ENCODE results near the gene PCDH9.

The PCDH9 gene

GRCh38 chr13:67134417-67135129 lies 95.6 kb downstream of the PCDH9 start:
- TF ChIP-seq CTCF (IDR thresholded peaks at IDR 0.05; ENCODE audit: insufficient read depth, low read length, missing control alignments) = no peak
- POLR2A ChIA-PET = no interaction called here
- CTCF ChIA-PET = no interaction called here
- no peak for DNase-seq (ENCODE audit: low read depth, low spot score)
- peak overlapping the region; percentile 25 for H3K4me3 ChIP-seq (ENCODE audit: low read depth, low read length)

DNA sequence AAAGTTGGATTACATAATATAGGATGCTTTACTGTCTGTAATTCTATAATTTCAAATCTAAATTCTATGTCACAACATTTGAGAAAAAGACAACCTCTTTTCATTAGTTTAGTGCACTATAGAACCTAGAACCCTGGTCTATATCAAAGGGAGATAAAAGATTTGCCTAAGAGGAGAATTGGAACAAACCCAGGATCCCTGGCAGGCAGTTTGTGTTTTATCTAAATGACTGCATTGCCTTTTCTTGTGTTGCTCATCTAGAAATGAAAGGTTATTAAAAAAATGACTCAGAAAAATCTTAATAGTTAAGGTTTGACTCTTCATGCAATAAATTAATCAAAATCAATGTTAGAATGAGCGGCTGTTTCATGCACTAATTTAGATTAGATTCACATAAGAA lies 96.7 kb downstream of the PCDH9 start:
- POLR2A ChIA-PET = no interaction called here
- TF ChIP-seq CTCF (IDR thresholded peaks at IDR 0.05; ENCODE audit: insufficient read depth, low read length, missing control alignments) = no peak
- DNase-seq (ENCODE audit: low read depth, low spot score) = no peak
- no peak overlapping the region for H3K4me3 ChIP-seq (ENCODE audit: low read depth, low read length)
- CTCF ChIA-PET = no interaction called here

- no peak for TF ChIP-seq CTCF (IDR thresholded peaks at IDR 0.05; ENCODE audit: insufficient read depth, low read length, missing control alignments)
- ChIA-PET CTCF (no interaction called here), POLR2A (no interaction called here)
- no peak overlapping the region for H3K4me3 ChIP-seq (ENCODE audit: low read depth, low read length)
- no peak for DNase-seq (ENCODE audit: low read depth, low spot score)
These were observed 98.7 kb downstream of the PCDH9 start for GRCh38 chr13:67131393-67131792.

DNA sequence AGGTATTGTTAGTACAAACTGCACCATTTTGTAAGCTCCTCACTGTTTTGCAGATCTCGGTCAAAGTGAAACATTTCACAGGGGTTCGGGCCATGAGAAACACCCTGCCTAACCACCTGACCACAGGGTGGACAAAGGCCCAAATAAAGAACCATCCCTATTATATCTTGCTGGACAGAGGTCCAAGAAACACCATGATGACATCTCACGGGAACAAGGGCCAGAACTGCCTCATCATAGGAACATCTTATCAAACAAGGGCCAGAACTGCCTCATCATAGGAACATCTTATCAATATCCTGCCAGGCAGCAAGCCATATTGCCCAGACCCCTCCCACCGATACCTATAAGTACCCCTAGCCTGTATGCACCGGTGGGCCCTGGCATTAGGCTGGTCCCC lies 99.7 kb downstream of the PCDH9 start:
- POLR2A ChIA-PET = no interaction called here
- no peak for DNase-seq (ENCODE audit: low read depth, low spot score)
- CTCF ChIA-PET = no interaction called here
- no peak for TF ChIP-seq CTCF (IDR thresholded peaks at IDR 0.05; ENCODE audit: insufficient read depth, low read length, missing control alignments)
- no peak overlapping the region for H3K4me3 ChIP-seq (ENCODE audit: low read depth, low read length)

DNA sequence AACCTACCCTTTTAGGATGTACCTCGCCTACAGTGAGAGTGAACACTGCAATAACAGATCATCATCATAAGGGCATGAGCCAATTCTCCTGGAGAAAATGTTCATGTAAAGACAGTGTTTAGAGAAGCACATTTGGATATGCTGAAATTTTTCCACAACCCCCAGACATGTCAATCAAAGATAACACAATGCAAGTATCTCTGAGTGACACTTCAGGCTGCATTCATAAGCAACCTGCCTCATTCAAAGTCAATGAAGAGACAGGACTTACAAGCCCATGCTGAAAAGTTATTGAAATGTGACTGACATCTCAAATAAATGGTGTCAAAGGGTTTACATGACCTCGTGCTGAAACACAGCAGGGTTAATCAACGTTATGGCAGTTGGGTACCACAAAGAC lies 102.0 kb downstream of the PCDH9 start:
- CTCF ChIA-PET = no interaction called here
- TF ChIP-seq CTCF (IDR thresholded peaks at IDR 0.05; ENCODE audit: insufficient read depth, low read length, missing control alignments) = no peak
- DNase-seq (ENCODE audit: low read depth, low spot score) = no peak
- POLR2A ChIA-PET = no interaction called here
- no peak overlapping the region for H3K4me3 ChIP-seq (ENCODE audit: low read depth, low read length)

- TF ChIP-seq CTCF (IDR thresholded peaks at IDR 0.05; ENCODE audit: insufficient read depth, low read length, missing control alignments) = no peak
- DNase-seq (ENCODE audit: low read depth, low spot score) = no peak
- POLR2A ChIA-PET = no interaction called here
- no peak overlapping the region for H3K4me3 ChIP-seq (ENCODE audit: low read depth, low read length)
- CTCF ChIA-PET = no interaction called here
These were observed 104.5 kb downstream of the PCDH9 start for GRCh38 chr13:67125681-67126080.
